ENCODE measurements around the gene ZNF48. TPM values are rescaled to one million over a fixed set of nuclear protein-coding genes. Genes with fewer than 3 reads are reported as not detected.

Gene ZNF48
- total RNA-seq, 1 experiment from 2014 or later, result 57.3 TPM

GRCh38 chr16:30418350-30419181 lies 23.3 kb downstream of the ZNF48 start:
- no peak overlapping the region for H4K5ac ChIP-seq (ENCODE audit: insufficient read length, low read depth, low read length)
- no peak overlapping the region for H3K27ac ChIP-seq (ENCODE audit: insufficient read length, low read depth, low read length)
- no peak overlapping the region for H2BK15ac ChIP-seq (ENCODE audit: low read depth, low read length)
- no peak overlapping the region for H2BK12ac ChIP-seq (ENCODE audit: insufficient read length, low read depth, low read length)
- H4K8ac ChIP-seq (replicated peaks; ENCODE audit: insufficient read length, low read depth, low read length), result no peak overlapping the region
- Mint-ChIP-seq H3K4me3 (peak overlapping the region; percentile 49 to 75), H3K27me3 (ENCODE audit: low read depth) (no peaks in the 10 kb centered on the region; the same call in none of the 2 replicates), H3K36me3 (ENCODE audit: insufficient read depth in 1 of 3, low read depth in 3 of 3) (peaks cover 24 to 50% (median 47%) of the 10 kb centered on the region in 3 experiments; a peak in 6 of 7 replicates), H3K4me1 (peaks cover 7 to 12% of the 10 kb centered on the region in 2 experiments), H3K27ac (peak overlapping the region in 1 of 3 experiments; percentile 53; a peak in 1 of 7 replicates), H3K9me3 (no peaks in the 10 kb centered on the region; a peak in 1 of 5 replicates)
- H3K23ac ChIP-seq (ENCODE audit: insufficient read length, low read depth, low read length), result no peak overlapping the region
- H2AFZ ChIP-seq (ENCODE audit: low read length), result no peak overlapping the region
- H4K20me1 ChIP-seq (ENCODE audit: control insufficient read depth, insufficient read depth, insufficient read length), result no peaks in the 10 kb centered on the region
- peak overlapping the region; percentile 60 for H3K4me2 ChIP-seq (ENCODE audit: insufficient read depth, insufficient read length, low read length)
- H3K9me3 ChIP-seq (ENCODE audit: control insufficient read depth, low read depth, low read length), result no peaks in the 10 kb centered on the region
- H2BK20ac ChIP-seq (ENCODE audit: low read depth, low read length, poor library complexity, severe bottlenecking), result no peak overlapping the region
- H3K27me3 ChIP-seq (ENCODE audit: insufficient read depth, low read length), result no peaks in the 10 kb centered on the region
- TF ChIP-seq CTCF (conservative IDR thresholded peaks at IDR 0.05), result no peak
- H2BK120ac ChIP-seq (ENCODE audit: low read depth, low read length, poor library complexity, severe bottlenecking), result no peak overlapping the region
- H3K23me2 ChIP-seq (ENCODE audit: insufficient read length, low read depth, low read length, poor library complexity, severe bottlenecking), result peaks cover 8% of the 10 kb centered on the region
- no peak overlapping the region for H3K9ac ChIP-seq (ENCODE audit: extremely low read depth, insufficient read length, low read length)
- no peak for DNase-seq
- no peaks in the 10 kb centered on the region for H3K79me1 ChIP-seq (ENCODE audit: insufficient read depth, low read depth, low read length, poor library complexity, severe bottlenecking)
- WGBS (ENCODE audit: extremely low coverage, insufficient read length, low lambda C conversion rate), result no CpG with 5 or more reads among the region's 31 CpGs
- H3K4ac ChIP-seq (ENCODE audit: low read depth, low read length), result no peak overlapping the region
- no peak overlapping the region for H3K56ac ChIP-seq (ENCODE audit: insufficient read length, low read depth, low read length)
- H3K79me2 ChIP-seq (ENCODE audit: insufficient read depth, low read length), result no peaks in the 10 kb centered on the region
- H3K4me1 ChIP-seq (ENCODE audit: insufficient read depth, low read length), result no peaks in the 10 kb centered on the region
- H4K91ac ChIP-seq (ENCODE audit: insufficient read length, low read depth, low read length), result no peak overlapping the region
- H3T11ph ChIP-seq (ENCODE audit: low read length), result no peak overlapping the region
- no peak overlapping the region for H2BK5ac ChIP-seq (ENCODE audit: insufficient read length, low read length)
- no peak overlapping the region for H2AK5ac ChIP-seq (ENCODE audit: insufficient read length, low read length)
- H3K18ac ChIP-seq (ENCODE audit: insufficient read length, low read depth, low read length), result no peak overlapping the region
- no peak overlapping the region for H3K14ac ChIP-seq (ENCODE audit: insufficient read depth, low read length)
